Fibroblast of peridontal ligament (primary cell): ENCODE data around the gene UHRF2.
"Not testable (repeated sequence)": the region's sequence is repeated elsewhere in the genome, so short reads cannot be mapped to it uniquely, and the experiment has no call there.

ENCODE experiments used
- DNase-seq: peaks from one replicate; pipeline ENCODE4 v3.0.0-alpha.2; 2010; ENCODE audit errors: extremely low read depth

The UHRF2 gene

GRCh38 chr9:6412487-6413364 lies at the start of gene UHRF2:
UHRF2 (plus strand) TSS chr9:6413199; CDS start chr9:6413491, 292 bp downstream.
- peak; percentile 96 for DNase-seq

- peak; percentile 74 for DNase-seq
Observed at GRCh38 chr9:6367128-6367890, 45.7 kb upstream of the UHRF2 start.

GRCh38 chr9:6368831-6369230 lies 44.2 kb upstream of the UHRF2 start:
- no peak for DNase-seq

- not testable (repeated sequence) for DNase-seq
Observed at GRCh38 chr9:6381477-6382012, 31.5 kb upstream of the UHRF2 start.

- DNase-seq: peak; percentile 71
Observed at GRCh38 chr9:6382681-6383080, 30.3 kb upstream of the UHRF2 start.

GRCh38 chr9:6383551-6384225 lies 29.3 kb upstream of the UHRF2 start:
- DNase-seq: peak; percentile 88

- DNase-seq: no peak
Observed at GRCh38 chr9:6384732-6385131, 28.3 kb upstream of the UHRF2 start.

GRCh38 chr9:6399071-6399470 lies 13.9 kb upstream of the UHRF2 start:
- DNase-seq: no peak

- peak; percentile 17 for DNase-seq
Observed at GRCh38 chr9:6405371-6405770, 7.6 kb upstream of the UHRF2 start.

GRCh38 chr9:6407778-6408177 lies 5.2 kb upstream of the UHRF2 start:
- no peak for DNase-seq

- no peak for DNase-seq
Observed at GRCh38 chr9:6408320-6408719, 4.7 kb upstream of the UHRF2 start.

GRCh38 chr9:6409811-6410210 lies 3.2 kb upstream of the UHRF2 start:
- DNase-seq: no peak

GRCh38 chr9:6410633-6411032 lies 2.4 kb upstream of the UHRF2 start:
- no peak for DNase-seq

- no peak for DNase-seq
Observed at GRCh38 chr9:6413365-6414246, 607 bp downstream of the UHRF2 start.

- DNase-seq: peak; percentile 72
Observed at GRCh38 chr9:6414247-6414641, 1.2 kb downstream of the UHRF2 start.

- no peak for DNase-seq
Observed at GRCh38 chr9:6415266-6415665, 2.3 kb downstream of the UHRF2 start.

- DNase-seq: peak; percentile 36
Observed at GRCh38 chr9:6417186-6417585, 4.2 kb downstream of the UHRF2 start.

- no peak for DNase-seq
Observed at GRCh38 chr9:6418764-6419163, 5.8 kb downstream of the UHRF2 start.

GRCh38 chr9:6424940-6425339 lies 11.9 kb downstream of the UHRF2 start:
- DNase-seq: no peak

GRCh38 chr9:6426117-6426516 lies 13.1 kb downstream of the UHRF2 start:
- peak; percentile 64 for DNase-seq
